ENCODE data around the gene PPFIA1. TPM values are rescaled to one million over a fixed set of nuclear protein-coding genes. Genes with fewer than 3 reads are reported as not detected.
A peak's percentile ranks its signal among the peaks of the same experiment; 100 is the strongest.

Gene PPFIA1
- total RNA-seq, 4 donors from 2014 or later = 34.9 to 141 (median 69.7) TPM

DNA sequence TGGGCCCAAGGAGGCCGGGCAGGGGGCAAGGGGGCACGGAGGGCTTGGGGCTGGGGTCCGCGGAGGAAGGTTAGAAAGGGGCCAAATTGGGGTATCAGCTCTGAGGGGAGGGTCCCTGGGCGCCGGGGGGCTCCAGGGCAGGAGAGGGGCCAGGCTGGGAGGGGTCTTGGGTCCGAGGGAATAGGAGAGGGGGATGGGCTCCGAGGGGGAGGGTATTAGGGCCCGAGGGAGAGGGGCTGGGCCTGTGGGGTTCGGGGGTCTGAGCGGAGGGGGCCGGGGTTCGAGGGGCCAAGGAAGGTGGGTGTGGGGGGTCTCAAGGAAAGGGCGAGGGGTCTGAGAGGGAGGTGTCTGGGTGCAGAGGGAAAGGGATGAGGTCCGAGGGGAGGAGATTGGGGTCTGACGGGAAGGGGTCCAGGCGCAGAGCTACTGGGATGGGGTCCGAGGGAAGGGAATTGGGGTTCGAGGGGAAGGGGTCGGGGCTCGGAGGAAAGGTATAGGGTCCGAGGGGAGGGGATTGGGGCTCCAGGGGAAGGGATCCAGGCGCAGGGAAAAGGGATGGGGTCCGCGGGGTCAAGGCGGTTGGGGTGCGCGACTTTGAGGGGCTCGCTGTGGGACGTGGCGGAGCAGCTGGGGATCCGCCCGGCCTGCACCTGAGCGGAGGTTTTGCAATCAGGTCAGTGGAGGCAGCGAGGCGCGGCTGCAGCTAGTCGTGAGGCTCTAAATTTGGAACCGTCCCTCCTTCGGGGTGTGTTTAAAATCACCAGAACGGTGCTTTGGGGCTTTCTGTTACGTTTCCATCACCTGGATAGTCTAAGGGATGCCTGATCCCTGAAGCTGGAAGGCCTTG is 128.6 kb downstream of the PPFIA1 start:
- TF ChIP-seq EP300 (IDR thresholded peaks at IDR 0.05) (no peak), POLR2A (IDR thresholded peaks at IDR 0.05) (no peak), POLR2AphosphoS5 (IDR thresholded peaks at IDR 0.05) (no peak)
- TF ChIP-seq, protein P1, sequence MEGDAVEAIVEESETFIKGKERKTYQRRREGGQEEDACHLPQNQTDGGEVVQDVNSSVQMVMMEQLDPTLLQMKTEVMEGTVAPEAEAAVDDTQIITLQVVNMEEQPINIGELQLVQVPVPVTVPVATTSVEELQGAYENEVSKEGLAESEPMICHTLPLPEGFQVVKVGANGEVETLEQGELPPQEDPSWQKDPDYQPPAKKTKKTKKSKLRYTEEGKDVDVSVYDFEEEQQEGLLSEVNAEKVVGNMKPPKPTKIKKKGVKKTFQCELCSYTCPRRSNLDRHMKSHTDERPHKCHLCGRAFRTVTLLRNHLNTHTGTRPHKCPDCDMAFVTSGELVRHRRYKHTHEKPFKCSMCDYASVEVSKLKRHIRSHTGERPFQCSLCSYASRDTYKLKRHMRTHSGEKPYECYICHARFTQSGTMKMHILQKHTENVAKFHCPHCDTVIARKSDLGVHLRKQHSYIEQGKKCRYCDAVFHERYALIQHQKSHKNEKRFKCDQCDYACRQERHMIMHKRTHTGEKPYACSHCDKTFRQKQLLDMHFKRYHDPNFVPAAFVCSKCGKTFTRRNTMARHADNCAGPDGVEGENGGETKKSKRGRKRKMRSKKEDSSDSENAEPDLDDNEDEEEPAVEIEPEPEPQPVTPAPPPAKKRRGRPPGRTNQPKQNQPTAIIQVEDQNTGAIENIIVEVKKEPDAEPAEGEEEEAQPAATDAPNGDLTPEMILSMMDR (IDR thresholded peaks at IDR 0.05) = no peak
- Histone ChIP-seq H3K4me3 (peak overlapping the region; percentile 73), H3K27me3 (no peaks in the 10 kb centered on the region), H3K4me1 (peaks cover 43% of the 10 kb centered on the region), H3K27ac (peak overlapping the region; percentile 84), H3K9me3 (no peaks in the 10 kb centered on the region), H3K36me3 (no peaks in the 10 kb centered on the region)
- DNase-seq (ENCODE audit: low spot score in 2 of 2) = peak in 1 of 2 donors; percentile 67
- WGBS = 1% methylated on average over 40 of the region's 42 CpGs

DNA sequence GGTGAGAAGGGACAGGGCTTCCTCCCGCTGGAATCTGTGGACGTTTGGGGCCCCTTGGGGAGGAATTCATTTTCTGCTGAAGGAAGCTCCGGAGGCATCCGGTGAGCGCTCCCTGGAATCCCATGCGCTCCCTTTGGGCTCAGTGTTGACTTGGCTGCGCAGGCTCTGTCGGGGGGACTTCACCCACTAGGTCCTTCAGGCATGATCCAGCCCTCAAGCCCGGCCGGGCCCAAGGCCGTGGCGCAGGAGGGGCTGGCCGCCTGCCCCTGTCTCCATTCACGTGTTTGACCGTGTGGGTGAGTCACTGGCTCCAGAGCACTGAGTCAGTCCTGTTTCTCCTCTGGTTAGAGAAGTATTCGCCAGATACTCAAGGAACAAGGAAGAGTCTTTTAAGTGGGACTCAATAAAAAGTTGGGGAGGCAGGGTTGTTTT is 129.2 kb downstream of the PPFIA1 start:
- Histone ChIP-seq H3K27ac (peak overlapping the region; percentile 84), H3K4me3 (peak overlapping the region; percentile 73), H3K9me3 (no peaks in the 10 kb centered on the region), H3K36me3 (no peaks in the 10 kb centered on the region), H3K27me3 (no peaks in the 10 kb centered on the region), H3K4me1 (peaks cover 43% of the 10 kb centered on the region)
- DNase-seq (ENCODE audit: low spot score in 2 of 2) = peak; percentile 87 to 89
- 2% methylated on average over 15 of the region's 16 CpGs for WGBS
- peak in 1 of 2 donors; percentile 22 for TF ChIP-seq POLR2A (IDR thresholded peaks at IDR 0.05)
- TF ChIP-seq, protein P1 (IDR thresholded peaks at IDR 0.05) = no peak

GRCh38 chr11:70400643-70401042 is 130.2 kb downstream of the PPFIA1 start:
- DNase-seq (ENCODE audit: low spot score in 2 of 2) = no peak
- H3K27ac ChIP-seq = peak overlapping the region; percentile 84
- H3K9me3 ChIP-seq = no peaks in the 10 kb centered on the region
- H3K36me3 ChIP-seq = peaks cover 3% of the 10 kb centered on the region
- WGBS = 93% methylated on average over 5 of the region's 8 CpGs
- TF ChIP-seq POLR2AphosphoS5 (IDR thresholded peaks at IDR 0.05) (no peak), EP300 (IDR thresholded peaks at IDR 0.05) (no peak), POLR2A (IDR thresholded peaks at IDR 0.05) (no peak)
- TF ChIP-seq, protein P1 (IDR thresholded peaks at IDR 0.05) = no peak
- H3K4me3 ChIP-seq = no peak overlapping the region
- peaks cover 43% of the 10 kb centered on the region for H3K4me1 ChIP-seq
- H3K27me3 ChIP-seq = no peaks in the 10 kb centered on the region

- no peak for DNase-seq (ENCODE audit: low spot score in 2 of 2)
- peaks cover 42% of the 10 kb centered on the region for H3K4me1 ChIP-seq
These were observed 131.5 kb downstream of the PPFIA1 start for GRCh38 chr11:70402016-70402415.

DNA sequence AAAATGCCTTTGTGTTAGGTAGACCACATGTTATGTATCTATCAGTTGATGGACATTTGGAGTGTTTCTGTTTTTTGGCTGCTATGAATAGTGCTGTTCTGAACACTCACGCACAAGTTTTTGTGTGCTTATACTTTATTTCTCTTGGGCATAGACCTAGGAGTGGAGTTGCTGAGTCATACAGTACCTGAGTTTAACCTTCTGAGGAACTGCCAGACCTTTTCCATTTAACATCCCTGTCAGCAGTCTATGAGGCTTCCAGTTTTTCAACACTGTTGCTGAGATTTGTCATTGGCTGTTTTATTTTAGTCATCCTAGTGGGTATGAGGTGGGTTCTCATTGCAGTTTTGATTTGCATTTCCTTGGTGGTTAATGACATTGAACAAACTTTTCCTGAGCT is 132.2 kb downstream of the PPFIA1 start:
- no peak overlapping the region for H3K27ac ChIP-seq
- WGBS = 31% methylated on average over 1 of the region's 1 CpG
- peaks cover 23% of the 10 kb centered on the region for H3K36me3 ChIP-seq
- DNase-seq (ENCODE audit: low spot score in 2 of 2) = no peak
- no peak overlapping the region for H3K4me3 ChIP-seq
- no peaks in the 10 kb centered on the region for H3K27me3 ChIP-seq
- peaks cover 35% of the 10 kb centered on the region for H3K4me1 ChIP-seq
- TF ChIP-seq, protein P1 (IDR thresholded peaks at IDR 0.05) = no peak
- TF ChIP-seq POLR2A (IDR thresholded peaks at IDR 0.05) (no peak), EP300 (IDR thresholded peaks at IDR 0.05) (no peak), POLR2AphosphoS5 (IDR thresholded peaks at IDR 0.05) (no peak)
- no peaks in the 10 kb centered on the region for H3K9me3 ChIP-seq

More at GRCh38 chr11:70402016-70402415, 131.5 kb downstream of the PPFIA1 start:
- no peaks in the 10 kb centered on the region for H3K27me3 ChIP-seq
- no peaks in the 10 kb centered on the region for H3K9me3 ChIP-seq
- H3K4me3 ChIP-seq = no peak overlapping the region
- WGBS = 85% methylated on average over 10 of the region's 10 CpGs
- TF ChIP-seq EP300 (IDR thresholded peaks at IDR 0.05) (no peak), POLR2AphosphoS5 (IDR thresholded peaks at IDR 0.05) (no peak), POLR2A (IDR thresholded peaks at IDR 0.05) (no peak)
- TF ChIP-seq, protein P1 (IDR thresholded peaks at IDR 0.05) = no peak
- peaks cover 16% of the 10 kb centered on the region for H3K36me3 ChIP-seq
- H3K27ac ChIP-seq = no peak overlapping the region
